Mucosa of gallbladder (tissue), 1 donor: Measurements from ENCODE around the gene NKX2-1. TPM values are rescaled to one million over a fixed set of nuclear protein-coding genes. Genes with fewer than 3 reads are reported as not detected.

Experiments used
- DNase-seq: peaks from one replicate; pipeline ENCODE4 v3.0.0-alpha.2; 2020; ENCODE audit warnings: low spot score
- total RNA-seq: library from RNA; stranded (reverse); gene quantifications from one replicate; pipeline ENCODE4 v1.2.1, GENCODE V29; 2021
- donor health status: DM: no; HTN: no; CAD: no.

NKX2-1 gene
- total RNA-seq, 1 donor from 2014 or later, result 0.26 TPM

GRCh38 chr14:36518031-36518585 is 1.9 kb downstream of the NKX2-1 start:
- DNase-seq, result no peak

GRCh38 chr14:36517242-36518030 is 2.6 kb downstream of the NKX2-1 start:
- no peak for DNase-seq

GRCh38 chr14:36516719-36517241 is 3.3 kb downstream of the NKX2-1 start:
- DNase-seq, result no peak

GRCh38 chr14:36515896-36516718 is 3.9 kb downstream of the NKX2-1 start:
- no peak for DNase-seq

- no peak for DNase-seq
Measured at GRCh38 chr14:36515105-36515593, 4.9 kb downstream of the NKX2-1 start.

- no peak for DNase-seq
Measured at GRCh38 chr14:36514278-36515104, 5.5 kb downstream of the NKX2-1 start.

GRCh38 chr14:36513451-36514277 is 6.4 kb downstream of the NKX2-1 start:
- no peak for DNase-seq

GRCh38 chr14:36513012-36513420 is 7.0 kb downstream of the NKX2-1 start:
- DNase-seq, result no peak

- DNase-seq, result no peak
Measured at GRCh38 chr14:36512585-36513003, 7.4 kb downstream of the NKX2-1 start.

- DNase-seq, result no peak
Measured at GRCh38 chr14:36511981-36512584, 7.9 kb downstream of the NKX2-1 start.

GRCh38 chr14:36510874-36511273 is 9.2 kb downstream of the NKX2-1 start:
- DNase-seq, result no peak

GRCh38 chr14:36510078-36510799 is 9.8 kb downstream of the NKX2-1 start:
- DNase-seq, result no peak

- DNase-seq, result no peak
Measured at GRCh38 chr14:36509069-36509917, 10.7 kb downstream of the NKX2-1 start.

GRCh38 chr14:36508418-36509068 is 11.5 kb downstream of the NKX2-1 start:
- DNase-seq, result no peak

- DNase-seq, result no peak
Measured at GRCh38 chr14:36507847-36508417, 12.1 kb downstream of the NKX2-1 start.

- no peak for DNase-seq
Measured at GRCh38 chr14:36506732-36507614, 13.1 kb downstream of the NKX2-1 start.
